Endothelial cell of umbilical vein (primary cell): ENCODE results near the gene INPP5A.

Experiments
- POLR2A ChIP-seq: IDR thresholded peaks from 2 replicates; pipeline ENCODE4 v1.6.1; 2012; ENCODE audit warnings: low read depth, mild to moderate bottlenecking, control low read depth, low read length
- POLR2AphosphoS5 ChIP-seq: IDR thresholded peaks from 2 replicates; pipeline ENCODE4 v1.6.1; 2012; ENCODE audit warnings: low read depth, mild to moderate bottlenecking, control low read depth, low read length, moderate library complexity; ENCODE audit not compliant: insufficient read depth
- TF ChIP-seq, protein P1 (sequence below), 2 donors: IDR thresholded peaks; 1 replicate in 1 of 2; 2 replicates in 1 of 2; pipeline ENCODE4 v1.5.1; 2011; ENCODE audit warnings: low read length in 2 of 2, mild to moderate bottlenecking in 2 of 2, moderate library complexity in 2 of 2, control low read depth in 1 of 2, inconsistent platforms in 1 of 2, low read depth in 1 of 2; ENCODE audit not compliant: insufficient read depth in 1 of 2; ENCODE audit errors: extremely low read depth in 1 of 2

DNA sequence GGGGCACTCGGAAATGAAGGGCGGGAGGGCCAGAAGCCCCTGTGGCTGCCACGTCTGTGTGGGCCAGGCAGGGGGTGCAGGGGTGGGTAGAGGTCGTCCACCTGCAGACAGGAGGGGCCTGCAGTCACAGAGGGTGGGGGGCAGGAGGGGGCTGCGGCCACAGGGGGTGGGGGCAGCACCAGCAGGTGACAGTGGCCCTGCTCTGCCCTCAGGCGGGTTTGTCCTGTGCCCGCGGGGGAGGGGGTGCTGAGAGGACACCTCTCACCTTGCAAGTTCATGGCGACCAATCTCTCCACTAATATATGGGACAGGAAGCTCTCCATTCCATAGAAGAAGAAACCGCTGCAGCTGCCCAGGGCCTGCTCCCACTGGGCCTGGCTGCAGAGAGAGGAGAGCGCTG, 274.9 kb downstream of the INPP5A start:
- TF ChIP-seq POLR2A, result no peak
- TF ChIP-seq POLR2AphosphoS5, result no peak
- TF ChIP-seq, protein P1, sequence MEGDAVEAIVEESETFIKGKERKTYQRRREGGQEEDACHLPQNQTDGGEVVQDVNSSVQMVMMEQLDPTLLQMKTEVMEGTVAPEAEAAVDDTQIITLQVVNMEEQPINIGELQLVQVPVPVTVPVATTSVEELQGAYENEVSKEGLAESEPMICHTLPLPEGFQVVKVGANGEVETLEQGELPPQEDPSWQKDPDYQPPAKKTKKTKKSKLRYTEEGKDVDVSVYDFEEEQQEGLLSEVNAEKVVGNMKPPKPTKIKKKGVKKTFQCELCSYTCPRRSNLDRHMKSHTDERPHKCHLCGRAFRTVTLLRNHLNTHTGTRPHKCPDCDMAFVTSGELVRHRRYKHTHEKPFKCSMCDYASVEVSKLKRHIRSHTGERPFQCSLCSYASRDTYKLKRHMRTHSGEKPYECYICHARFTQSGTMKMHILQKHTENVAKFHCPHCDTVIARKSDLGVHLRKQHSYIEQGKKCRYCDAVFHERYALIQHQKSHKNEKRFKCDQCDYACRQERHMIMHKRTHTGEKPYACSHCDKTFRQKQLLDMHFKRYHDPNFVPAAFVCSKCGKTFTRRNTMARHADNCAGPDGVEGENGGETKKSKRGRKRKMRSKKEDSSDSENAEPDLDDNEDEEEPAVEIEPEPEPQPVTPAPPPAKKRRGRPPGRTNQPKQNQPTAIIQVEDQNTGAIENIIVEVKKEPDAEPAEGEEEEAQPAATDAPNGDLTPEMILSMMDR (IDR thresholded peaks at IDR 0.05; ENCODE audit: extremely low read depth in 1 of 2, insufficient read depth in 1 of 2, low read depth in 1 of 2, low read length in 2 of 2), result no peak
